DMS 273 (cell line): ENCODE data around the gene ZFPM1.

ENCODE experiments used
- DNase-seq: peaks from one replicate; lab custom pipeline; 2025; ENCODE audit not compliant: unreplicated experiment; lab: John Stamatoyannopoulos, UW

The ZFPM1 gene

GRCh38 chr16:88536510-88536909 lies 83.4 kb downstream of the ZFPM1 start:
- no peak for DNase-seq

GRCh38 chr16:88536971-88537751 lies 84.1 kb downstream of the ZFPM1 start:
- DNase-seq, result peak; percentile 79

- no peak for DNase-seq
These were observed 84.8 kb downstream of the ZFPM1 start for GRCh38 chr16:88537859-88538258.

GRCh38 chr16:88538366-88539060 lies 85.4 kb downstream of the ZFPM1 start:
- no peak for DNase-seq

- no peak for DNase-seq
These were observed 86.2 kb downstream of the ZFPM1 start for GRCh38 chr16:88539261-88539651.

GRCh38 chr16:88539652-88540345 lies 86.7 kb downstream of the ZFPM1 start:
- DNase-seq, result no peak

- DNase-seq, result no peak
These were observed 87.4 kb downstream of the ZFPM1 start for GRCh38 chr16:88540346-88540977.

- peak; percentile 85 for DNase-seq
These were observed 88.9 kb downstream of the ZFPM1 start for GRCh38 chr16:88541831-88542616.

- DNase-seq, result no peak
These were observed 90.2 kb downstream of the ZFPM1 start for GRCh38 chr16:88543230-88543813.

GRCh38 chr16:88545781-88546180 lies 92.7 kb downstream of the ZFPM1 start:
- peak; percentile 47 for DNase-seq

- DNase-seq, result no peak
These were observed 95.2 kb downstream of the ZFPM1 start for GRCh38 chr16:88548131-88548874.

GRCh38 chr16:88548985-88549384 lies 95.9 kb downstream of the ZFPM1 start:
- DNase-seq, result no peak

- no peak for DNase-seq
These were observed 96.7 kb downstream of the ZFPM1 start for GRCh38 chr16:88549671-88550245.

- peak; percentile 61 for DNase-seq
These were observed 97.2 kb downstream of the ZFPM1 start for GRCh38 chr16:88550246-88550661.

GRCh38 chr16:88552166-88552565 lies 99.1 kb downstream of the ZFPM1 start:
- no peak for DNase-seq

- DNase-seq, result no peak
These were observed 99.7 kb downstream of the ZFPM1 start for GRCh38 chr16:88552815-88553214.

GRCh38 chr16:88553739-88554138 lies 100.7 kb downstream of the ZFPM1 start:
- no peak for DNase-seq

GRCh38 chr16:88554711-88555264 lies 101.7 kb downstream of the ZFPM1 start:
- DNase-seq, result no peak
